Liver (tissue), 9 donors: ENCODE data around the gene TPRG1L. TPM values are rescaled to one million over a fixed set of nuclear protein-coding genes. Genes with fewer than 3 reads are reported as not detected.

ENCODE experiments used
- DNase-seq: peaks from one replicate; pipeline ENCODE4 v3.0.0-alpha.2; 2017; ENCODE audit warnings: low spot score
- H3K27ac ChIP-seq, 2 donors: one replicate each; pipeline ENCODE4 v1.7.0; 2013; ENCODE audit warnings: inconsistent platforms in 2 of 2, low read length in 2 of 2, control low read depth in 1 of 2, low read depth in 1 of 2, mild to moderate bottlenecking in 1 of 2
- H3K27me3 ChIP-seq, 4 donors: one replicate each; pipeline versions ENCODE4 v1.6.1 to v1.7.0; 2013; ENCODE audit warnings: low read length in 3 of 4, inconsistent platforms in 1 of 4, mild to moderate bottlenecking in 1 of 4, moderate library complexity in 1 of 4; ENCODE audit not compliant: control insufficient read depth in 4 of 4, insufficient read depth in 4 of 4
- H3K36me3 ChIP-seq, 4 donors: one replicate each; pipeline versions ENCODE4 v1.6.1 to v1.7.0; 2013; ENCODE audit warnings: low read length in 3 of 4, mild to moderate bottlenecking in 3 of 4, low read depth in 1 of 4, moderate library complexity in 1 of 4; ENCODE audit not compliant: control insufficient read depth in 4 of 4, insufficient read depth in 3 of 4
- H3K4me1 ChIP-seq, 4 donors: one replicate each; pipeline versions ENCODE4 v1.6.1 to v1.7.0; 2013; ENCODE audit warnings: low read length in 3 of 4, mild to moderate bottlenecking in 3 of 4, moderate library complexity in 1 of 4; ENCODE audit not compliant: control insufficient read depth in 4 of 4, insufficient read depth in 4 of 4
- H3K4me3 ChIP-seq, 3 donors: one replicate each; pipeline versions ENCODE4 v1.6.1 to v1.7.0; 2013; ENCODE audit warnings: low read length in 3 of 3, control low read depth in 1 of 3, low read depth in 1 of 3, mild to moderate bottlenecking in 1 of 3
- H3K9ac ChIP-seq, 2 donors: one replicate each; pipeline ENCODE4 v1.7.0; 2013; ENCODE audit warnings: low read length in 2 of 2, mild to moderate bottlenecking in 2 of 2, moderate library complexity in 2 of 2, control low read depth in 1 of 2, low read depth in 1 of 2
- H3K9me3 ChIP-seq, 4 donors: one replicate each; pipeline versions ENCODE4 v1.6.1 to v1.7.0; 2013; ENCODE audit warnings: low read length in 3 of 4; ENCODE audit not compliant: control insufficient read depth in 4 of 4
- EGR1 ChIP-seq, 2 donors: IDR thresholded peaks; 2 replicates each; pipeline ENCODE4 v1.6.1; 2016 to 2018; ENCODE audit warnings: antibody characterized with exemption in 2 of 2, low read depth in 2 of 2
- FOXA1 ChIP-seq: IDR thresholded peaks from 2 replicates; pipeline ENCODE4 v1.6.1; 2016; ENCODE audit warnings: antibody characterized with exemption
- FOXA2 ChIP-seq: IDR thresholded peaks from 2 replicates; pipeline ENCODE4 v1.6.1; 2016; ENCODE audit warnings: antibody characterized with exemption
- GABPA ChIP-seq, 2 donors: IDR thresholded peaks in 1 of 2; conservative IDR thresholded peaks in 1 of 2; 2 replicates each; pipeline ENCODE4 v1.6.1; 2016; ENCODE audit warnings: antibody characterized with exemption in 2 of 2, mild to moderate bottlenecking in 1 of 2, moderate library complexity in 1 of 2
- HNF4A ChIP-seq, 2 donors: conservative IDR thresholded peaks; 2 replicates each; pipeline ENCODE4 v1.6.1; 2016; ENCODE audit warnings: antibody characterized with exemption in 2 of 2, mild to moderate bottlenecking in 2 of 2
- HNF4G ChIP-seq: IDR thresholded peaks from 2 replicates; pipeline ENCODE4 v1.6.1; 2016; ENCODE audit warnings: antibody characterized with exemption
- JUND ChIP-seq, 2 donors: IDR thresholded peaks; 2 replicates each; pipeline ENCODE4 v1.6.1; 2016; ENCODE audit warnings: antibody characterized with exemption in 2 of 2
- NR2F2 ChIP-seq: IDR thresholded peaks from 2 replicates; pipeline ENCODE4 v1.6.1; 2016; ENCODE audit warnings: antibody characterized with exemption
- RXRA ChIP-seq, 2 donors: IDR thresholded peaks; 2 replicates each; pipeline ENCODE4 v1.6.1; 2017 to 2018; ENCODE audit warnings: antibody characterized with exemption in 2 of 2, mild to moderate bottlenecking in 1 of 2
- SP1 ChIP-seq: IDR thresholded peaks from 2 replicates; pipeline ENCODE4 v1.6.1; 2018; ENCODE audit warnings: antibody characterized with exemption, mild to moderate bottlenecking
- TAF1 ChIP-seq: conservative IDR thresholded peaks from 2 replicates; pipeline ENCODE4 v1.6.1; 2016; ENCODE audit warnings: antibody characterized with exemption, mild to moderate bottlenecking
- YY1 ChIP-seq: IDR thresholded peaks from 2 replicates; pipeline ENCODE4 v1.6.1; 2016; ENCODE audit warnings: antibody characterized with exemption, mild to moderate bottlenecking
- WGBS: extraction: QIAGEN DNeasy Blood & Tissue Kit; methylation state at CpG from one replicate; pipeline ENCODE4 v1.1.7; 2013; 5-methylcytosine and 5-hydroxymethylcytosine counted together
- polyA plus RNA-seq, 2 donors: library from polyadenylated mRNA; stranded (reverse) in 1 of 2; unstranded in 1 of 2; fragments of 200-250 nt in 1 of 2; fragments of >200 nt in 1 of 2; fragmentation: Nextera tagmentation in 1 of 2; extraction: Ambion mirVana in 1 of 2; gene quantifications; one replicate each; pipeline versions ENCODE4 v1.2.1 to v1.2.3, GENCODE V29; 2013 to 2015
- total RNA-seq, 2 donors: library from RNA; depleted of rRNA; stranded (reverse); fragments of >200 nt; gene quantifications; one replicate each; pipeline ENCODE4 v1.2.3, GENCODE V29; 2014
- TF ChIP-seq, protein P1 (sequence below): IDR thresholded peaks from 2 replicates; pipeline ENCODE4 v1.6.1; 2016; ENCODE audit warnings: antibody characterized with exemption, mild to moderate bottlenecking
- TF ChIP-seq, protein P2 (sequence below): fragments of 150-350 bp; IDR thresholded peaks from 2 replicates; pipeline ENCODE4 v1.5.1; 2017; ENCODE audit warnings: improper control_type of control experiment, low read depth, low read length; ENCODE audit not compliant: missing input control
- TF ChIP-seq, protein P3 (sequence below): IDR thresholded peaks from 2 replicates; pipeline ENCODE4 v1.6.1; 2016; ENCODE audit warnings: antibody characterized with exemption
- TF ChIP-seq, protein P4 (sequence below): IDR thresholded peaks from 2 replicates; pipeline ENCODE4 v1.6.1; 2016; ENCODE audit warnings: antibody characterized with exemption
- TF ChIP-seq, protein P5 (sequence below): IDR thresholded peaks from 2 replicates; pipeline ENCODE4 v1.6.1; 2016; ENCODE audit warnings: antibody characterized with exemption
- donor health status: healthy.
- donor health status: healthy.
- donor health status: healthy.
- donor health status: healthy.
- donor health status: healthy.

The TPRG1L gene
- total and polyA plus RNA-seq, 4 donors: 29.3 to 51.0 (median 43.9) TPM

DNA sequence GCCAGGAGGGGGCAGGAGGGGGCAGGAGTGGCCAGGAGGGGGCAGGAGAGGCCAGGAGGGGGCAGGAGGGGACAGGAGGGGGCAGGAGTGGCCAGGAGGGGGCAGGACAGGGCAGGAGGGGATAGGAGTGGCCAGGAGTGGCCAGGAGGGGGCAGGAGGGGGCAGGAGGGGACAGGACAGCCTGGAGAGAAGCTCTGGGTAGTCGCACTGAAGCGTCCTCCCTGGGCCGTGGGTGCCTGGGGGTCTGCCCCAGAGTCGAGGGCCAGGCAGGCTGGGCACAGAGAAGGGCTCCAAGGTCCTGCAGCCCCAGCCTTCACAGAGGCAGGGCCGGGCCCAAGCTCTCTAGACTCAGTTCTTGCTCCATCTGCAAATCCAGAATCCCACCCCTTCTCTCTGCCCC, 36.4 kb upstream of the TPRG1L start:
- no peak for TF ChIP-seq JUND (IDR thresholded peaks at IDR 0.05)
- no peak for TF ChIP-seq SP1
- TF ChIP-seq TAF1: no peak
- no peak for TF ChIP-seq RXRA (IDR thresholded peaks at IDR 0.05)
- TF ChIP-seq NR2F2: no peak
- TF ChIP-seq YY1: no peak
- TF ChIP-seq, protein P1, sequence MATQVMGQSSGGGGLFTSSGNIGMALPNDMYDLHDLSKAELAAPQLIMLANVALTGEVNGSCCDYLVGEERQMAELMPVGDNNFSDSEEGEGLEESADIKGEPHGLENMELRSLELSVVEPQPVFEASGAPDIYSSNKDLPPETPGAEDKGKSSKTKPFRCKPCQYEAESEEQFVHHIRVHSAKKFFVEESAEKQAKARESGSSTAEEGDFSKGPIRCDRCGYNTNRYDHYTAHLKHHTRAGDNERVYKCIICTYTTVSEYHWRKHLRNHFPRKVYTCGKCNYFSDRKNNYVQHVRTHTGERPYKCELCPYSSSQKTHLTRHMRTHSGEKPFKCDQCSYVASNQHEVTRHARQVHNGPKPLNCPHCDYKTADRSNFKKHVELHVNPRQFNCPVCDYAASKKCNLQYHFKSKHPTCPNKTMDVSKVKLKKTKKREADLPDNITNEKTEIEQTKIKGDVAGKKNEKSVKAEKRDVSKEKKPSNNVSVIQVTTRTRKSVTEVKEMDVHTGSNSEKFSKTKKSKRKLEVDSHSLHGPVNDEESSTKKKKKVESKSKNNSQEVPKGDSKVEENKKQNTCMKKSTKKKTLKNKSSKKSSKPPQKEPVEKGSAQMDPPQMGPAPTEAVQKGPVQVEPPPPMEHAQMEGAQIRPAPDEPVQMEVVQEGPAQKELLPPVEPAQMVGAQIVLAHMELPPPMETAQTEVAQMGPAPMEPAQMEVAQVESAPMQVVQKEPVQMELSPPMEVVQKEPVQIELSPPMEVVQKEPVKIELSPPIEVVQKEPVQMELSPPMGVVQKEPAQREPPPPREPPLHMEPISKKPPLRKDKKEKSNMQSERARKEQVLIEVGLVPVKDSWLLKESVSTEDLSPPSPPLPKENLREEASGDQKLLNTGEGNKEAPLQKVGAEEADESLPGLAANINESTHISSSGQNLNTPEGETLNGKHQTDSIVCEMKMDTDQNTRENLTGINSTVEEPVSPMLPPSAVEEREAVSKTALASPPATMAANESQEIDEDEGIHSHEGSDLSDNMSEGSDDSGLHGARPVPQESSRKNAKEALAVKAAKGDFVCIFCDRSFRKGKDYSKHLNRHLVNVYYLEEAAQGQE: no peak
- TF ChIP-seq HNF4A (conservative IDR thresholded peaks at IDR 0.05): no peak
- no peak for TF ChIP-seq FOXA2
- TF ChIP-seq, protein P2, sequence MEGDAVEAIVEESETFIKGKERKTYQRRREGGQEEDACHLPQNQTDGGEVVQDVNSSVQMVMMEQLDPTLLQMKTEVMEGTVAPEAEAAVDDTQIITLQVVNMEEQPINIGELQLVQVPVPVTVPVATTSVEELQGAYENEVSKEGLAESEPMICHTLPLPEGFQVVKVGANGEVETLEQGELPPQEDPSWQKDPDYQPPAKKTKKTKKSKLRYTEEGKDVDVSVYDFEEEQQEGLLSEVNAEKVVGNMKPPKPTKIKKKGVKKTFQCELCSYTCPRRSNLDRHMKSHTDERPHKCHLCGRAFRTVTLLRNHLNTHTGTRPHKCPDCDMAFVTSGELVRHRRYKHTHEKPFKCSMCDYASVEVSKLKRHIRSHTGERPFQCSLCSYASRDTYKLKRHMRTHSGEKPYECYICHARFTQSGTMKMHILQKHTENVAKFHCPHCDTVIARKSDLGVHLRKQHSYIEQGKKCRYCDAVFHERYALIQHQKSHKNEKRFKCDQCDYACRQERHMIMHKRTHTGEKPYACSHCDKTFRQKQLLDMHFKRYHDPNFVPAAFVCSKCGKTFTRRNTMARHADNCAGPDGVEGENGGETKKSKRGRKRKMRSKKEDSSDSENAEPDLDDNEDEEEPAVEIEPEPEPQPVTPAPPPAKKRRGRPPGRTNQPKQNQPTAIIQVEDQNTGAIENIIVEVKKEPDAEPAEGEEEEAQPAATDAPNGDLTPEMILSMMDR: no peak
- no peak for TF ChIP-seq GABPA (IDR thresholded peaks at IDR 0.05 in 1 of 2, conservative IDR thresholded peaks at IDR 0.05 in 1 of 2)
- no peak for TF ChIP-seq FOXA1
- TF ChIP-seq, protein P3, sequence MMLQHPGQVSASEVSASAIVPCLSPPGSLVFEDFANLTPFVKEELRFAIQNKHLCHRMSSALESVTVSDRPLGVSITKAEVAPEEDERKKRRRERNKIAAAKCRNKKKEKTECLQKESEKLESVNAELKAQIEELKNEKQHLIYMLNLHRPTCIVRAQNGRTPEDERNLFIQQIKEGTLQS: no peak
- no peak for TF ChIP-seq EGR1 (IDR thresholded peaks at IDR 0.05; ENCODE audit: low read depth in 2 of 2)
- TF ChIP-seq, protein P4, sequence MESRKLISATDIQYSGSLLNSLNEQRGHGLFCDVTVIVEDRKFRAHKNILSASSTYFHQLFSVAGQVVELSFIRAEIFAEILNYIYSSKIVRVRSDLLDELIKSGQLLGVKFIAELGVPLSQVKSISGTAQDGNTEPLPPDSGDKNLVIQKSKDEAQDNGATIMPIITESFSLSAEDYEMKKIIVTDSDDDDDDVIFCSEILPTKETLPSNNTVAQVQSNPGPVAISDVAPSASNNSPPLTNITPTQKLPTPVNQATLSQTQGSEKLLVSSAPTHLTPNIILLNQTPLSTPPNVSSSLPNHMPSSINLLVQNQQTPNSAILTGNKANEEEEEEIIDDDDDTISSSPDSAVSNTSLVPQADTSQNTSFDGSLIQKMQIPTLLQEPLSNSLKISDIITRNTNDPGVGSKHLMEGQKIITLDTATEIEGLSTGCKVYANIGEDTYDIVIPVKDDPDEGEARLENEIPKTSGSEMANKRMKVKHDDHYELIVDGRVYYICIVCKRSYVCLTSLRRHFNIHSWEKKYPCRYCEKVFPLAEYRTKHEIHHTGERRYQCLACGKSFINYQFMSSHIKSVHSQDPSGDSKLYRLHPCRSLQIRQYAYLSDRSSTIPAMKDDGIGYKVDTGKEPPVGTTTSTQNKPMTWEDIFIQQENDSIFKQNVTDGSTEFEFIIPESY: no peak
- Histone ChIP-seq H3K36me3 (no peaks in the 10 kb centered on the region), H3K9me3 (no peaks in the 10 kb centered on the region), H3K27me3 (no peaks in the 10 kb centered on the region), H3K9ac (no peak overlapping the region), H3K4me3 (no peak overlapping the region), H3K27ac (no peak overlapping the region), H3K4me1 (no peaks in the 10 kb centered on the region)
- no peak for DNase-seq
- 75% methylated on average over 5 of the region's 5 CpGs for WGBS

DNA sequence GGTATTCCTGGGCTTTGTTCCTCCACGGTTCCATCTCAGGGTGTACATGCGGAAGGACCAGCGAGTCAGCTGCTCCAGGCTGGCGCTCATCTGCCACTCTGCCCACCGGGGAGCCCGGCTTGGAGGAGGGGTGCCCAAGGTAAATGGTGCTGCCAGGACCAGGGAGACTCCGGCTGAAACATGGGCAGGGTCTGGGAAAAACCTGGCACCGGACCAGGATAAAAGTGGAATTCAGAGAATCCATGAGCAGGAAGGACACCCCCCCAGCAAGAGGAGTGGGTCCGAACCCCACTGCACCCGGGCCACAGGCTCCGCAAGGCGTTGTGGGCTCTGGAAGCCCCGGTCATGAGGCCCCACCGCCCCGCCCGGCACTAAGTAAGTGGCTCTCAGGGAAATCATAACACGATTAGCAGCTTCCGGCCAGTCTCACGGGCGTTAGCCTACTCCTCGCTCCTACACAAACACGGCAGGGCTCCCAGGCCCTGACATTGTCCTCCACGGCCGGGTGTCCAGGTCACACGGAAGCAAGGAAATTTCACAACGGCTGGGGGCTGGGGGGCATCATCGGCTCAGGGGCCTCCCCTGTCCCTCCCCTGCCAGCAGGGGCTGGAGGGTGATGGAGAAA, 34.6 kb upstream of the TPRG1L start:
- H3K36me3 ChIP-seq: no peaks in the 10 kb centered on the region
- WGBS: 53% methylated on average over 27 of the region's 27 CpGs
- no peak overlapping the region for H3K9ac ChIP-seq
- H3K27me3 ChIP-seq: no peaks in the 10 kb centered on the region
- no peak overlapping the region for H3K27ac ChIP-seq
- H3K4me1 ChIP-seq: no peaks in the 10 kb centered on the region
- H3K9me3 ChIP-seq: no peaks in the 10 kb centered on the region
- DNase-seq: no peak
- no peak overlapping the region for H3K4me3 ChIP-seq
- no peak for TF ChIP-seq HNF4G
- no peak for TF ChIP-seq JUND (IDR thresholded peaks at IDR 0.05)
- no peak for TF ChIP-seq EGR1 (IDR thresholded peaks at IDR 0.05; ENCODE audit: low read depth in 2 of 2)
- TF ChIP-seq HNF4A (conservative IDR thresholded peaks at IDR 0.05): no peak
- no peak for TF ChIP-seq GABPA (IDR thresholded peaks at IDR 0.05 in 1 of 2, conservative IDR thresholded peaks at IDR 0.05 in 1 of 2)
- TF ChIP-seq, protein P1: no peak
- TF ChIP-seq, protein P2: no peak
- TF ChIP-seq FOXA2: no peak
- no peak for TF ChIP-seq RXRA (IDR thresholded peaks at IDR 0.05)
- TF ChIP-seq FOXA1: no peak
- TF ChIP-seq, protein P5, sequence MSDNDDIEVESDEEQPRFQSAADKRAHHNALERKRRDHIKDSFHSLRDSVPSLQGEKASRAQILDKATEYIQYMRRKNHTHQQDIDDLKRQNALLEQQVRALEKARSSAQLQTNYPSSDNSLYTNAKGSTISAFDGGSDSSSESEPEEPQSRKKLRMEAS: no peak
- no peak for TF ChIP-seq SP1
- no peak for TF ChIP-seq YY1
- TF ChIP-seq TAF1: no peak
